IPS-15b (cell line): ENCODE results near the gene ELF2.
"Not testable (repeated sequence)": the region's sequence is repeated elsewhere in the genome, so short reads cannot be mapped to it uniquely, and the experiment has no call there.

Experiments
- H3K27me3 ChIP-seq: one replicate; pipeline ENCODE4 v1.6.1; 2013; ENCODE audit warnings: low read length; ENCODE audit not compliant: control insufficient read depth, insufficient read depth
- H3K36me3 ChIP-seq: one replicate; pipeline ENCODE4 v1.6.1; 2013; ENCODE audit warnings: low read length; ENCODE audit not compliant: control insufficient read depth, insufficient read depth
- H3K4me1 ChIP-seq: one replicate; pipeline ENCODE4 v1.6.1; 2013; ENCODE audit warnings: mild to moderate bottlenecking, low read length; ENCODE audit not compliant: control insufficient read depth, insufficient read depth
- H3K4me3 ChIP-seq: one replicate; pipeline ENCODE4 v1.5.1; 2013; ENCODE audit warnings: low read depth, low read length
- H3K9ac ChIP-seq: one replicate; pipeline ENCODE4 v1.6.1; 2013; ENCODE audit warnings: low read depth, mild to moderate bottlenecking, low read length
- H3K9me3 ChIP-seq: one replicate; pipeline ENCODE4 v1.6.1; 2013; ENCODE audit warnings: mild to moderate bottlenecking, low read length; ENCODE audit not compliant: control insufficient read depth, insufficient read depth

Gene ELF2

GRCh38 chr4:139177049-139177868 lies at the start of gene ELF2:
Gene ELF2, minus strand, starts transcription at chr4:139177218. Its CDS starts 39,517 bp downstream, at chr4:139137701.
- Histone ChIP-seq H3K9ac (peak within 1 kb of the TSS; percentile 74), H3K9me3 (no peaks in the 10 kb centered on the region), H3K4me1 (peaks cover 13% of the 10 kb centered on the region), H3K27me3 (peaks cover 2% of the 10 kb centered on the region), H3K4me3 (peak within 1 kb of the TSS; percentile 89), H3K36me3 (no peaks in the 10 kb centered on the region)

- Histone ChIP-seq H3K4me1 (no peaks in the 10 kb centered on the region), H3K4me3 (no peak overlapping the region), H3K27me3 (no peaks in the 10 kb centered on the region), H3K36me3 (no peaks in the 10 kb centered on the region), H3K9ac (no peak overlapping the region), H3K9me3 (no peaks in the 10 kb centered on the region)
Observed at GRCh38 chr4:139223682-139224317, 46.8 kb upstream of the ELF2 start.

- no peaks in the 10 kb centered on the region for H3K9me3 ChIP-seq
- no peaks in the 10 kb centered on the region for H3K4me1 ChIP-seq
- no peaks in the 10 kb centered on the region for H3K27me3 ChIP-seq
- no peaks in the 10 kb centered on the region for H3K36me3 ChIP-seq
- no peak overlapping the region for H3K4me3 ChIP-seq
- H3K9ac ChIP-seq: no peak overlapping the region
Observed at GRCh38 chr4:139222215-139222614, 45.2 kb upstream of the ELF2 start.

GRCh38 chr4:139221687-139222086 lies 44.7 kb upstream of the ELF2 start:
- Histone ChIP-seq H3K9me3 (no peaks in the 10 kb centered on the region), H3K4me1 (no peaks in the 10 kb centered on the region), H3K4me3 (no peak overlapping the region), H3K27me3 (no peaks in the 10 kb centered on the region), H3K36me3 (no peaks in the 10 kb centered on the region), H3K9ac (no peak overlapping the region)

- Histone ChIP-seq H3K9me3 (no peaks in the 10 kb centered on the region), H3K27me3 (no peaks in the 10 kb centered on the region), H3K4me1 (no peaks in the 10 kb centered on the region), H3K36me3 (no peaks in the 10 kb centered on the region), H3K4me3 (no peak overlapping the region), H3K9ac (no peak overlapping the region)
Observed at GRCh38 chr4:139219450-139220055, 42.5 kb upstream of the ELF2 start.

GRCh38 chr4:139214039-139214534 lies 37.1 kb upstream of the ELF2 start:
- Histone ChIP-seq H3K9ac (no peak overlapping the region), H3K4me3 (no peak overlapping the region), H3K36me3 (no peaks in the 10 kb centered on the region), H3K4me1 (peaks cover 3% of the 10 kb centered on the region), H3K9me3 (no peaks in the 10 kb centered on the region), H3K27me3 (no peaks in the 10 kb centered on the region)

- not testable (repeated sequence) for H3K27me3 ChIP-seq, H3K4me1 ChIP-seq, H3K4me3 ChIP-seq, H3K9me3 ChIP-seq, H3K9ac ChIP-seq, H3K36me3 ChIP-seq
Observed at GRCh38 chr4:139213633-139214032, 36.6 kb upstream of the ELF2 start.

- no peaks in the 10 kb centered on the region for H3K36me3 ChIP-seq
- H3K9me3 ChIP-seq: no peaks in the 10 kb centered on the region
- H3K4me1 ChIP-seq: peaks cover 3% of the 10 kb centered on the region
- H3K27me3 ChIP-seq: no peaks in the 10 kb centered on the region
- H3K4me3 ChIP-seq: no peak overlapping the region
- H3K9ac ChIP-seq: no peak overlapping the region
Observed at GRCh38 chr4:139212900-139213299, 35.9 kb upstream of the ELF2 start.

- H3K9ac ChIP-seq: no peak overlapping the region
- H3K9me3 ChIP-seq: no peaks in the 10 kb centered on the region
- no peak overlapping the region for H3K4me3 ChIP-seq
- H3K4me1 ChIP-seq: peaks cover 3% of the 10 kb centered on the region
- no peaks in the 10 kb centered on the region for H3K36me3 ChIP-seq
- H3K27me3 ChIP-seq: no peaks in the 10 kb centered on the region
Observed at GRCh38 chr4:139210486-139210885, 33.5 kb upstream of the ELF2 start.

- H3K27me3 ChIP-seq: no peaks in the 10 kb centered on the region
- no peaks in the 10 kb centered on the region for H3K9me3 ChIP-seq
- H3K4me3 ChIP-seq: no peak overlapping the region
- H3K9ac ChIP-seq: no peak overlapping the region
- peaks cover 3% of the 10 kb centered on the region for H3K4me1 ChIP-seq
- H3K36me3 ChIP-seq: no peaks in the 10 kb centered on the region
Observed at GRCh38 chr4:139209470-139210063, 32.5 kb upstream of the ELF2 start.

- no peak overlapping the region for H3K4me3 ChIP-seq
- H3K9me3 ChIP-seq: no peaks in the 10 kb centered on the region
- no peaks in the 10 kb centered on the region for H3K27me3 ChIP-seq
- H3K4me1 ChIP-seq: no peaks in the 10 kb centered on the region
- no peaks in the 10 kb centered on the region for H3K36me3 ChIP-seq
- H3K9ac ChIP-seq: no peak overlapping the region
Observed at GRCh38 chr4:139208404-139208945, 31.5 kb upstream of the ELF2 start.
